Fibroblast of lung (primary cell): ENCODE results near the gene PKP3. TPM values are rescaled to one million over a fixed set of nuclear protein-coding genes. Genes with fewer than 3 reads are reported as not detected.

Experiments used
- DNase-seq, 2 donors: peaks; one replicate each; pipeline versions ENCODE4 v3.0.0 to v3.0.0-alpha.2; 2010; ENCODE audit warnings: low read depth in 2 of 2
- H2AFZ ChIP-seq: 2 replicates; pipeline ENCODE4 v1.5.1; 2012; ENCODE audit warnings: low read length, control low read depth, inconsistent platforms
- H3K27ac ChIP-seq: 2 replicates; pipeline ENCODE4 v1.5.1; 2011; ENCODE audit warnings: low read length, control low read depth; ENCODE audit not compliant: insufficient read depth
- H3K27me3 ChIP-seq: 2 replicates; pipeline ENCODE4 v1.5.1; 2011; ENCODE audit warnings: mild to moderate bottlenecking, low read length; ENCODE audit not compliant: control insufficient read depth, insufficient read depth
- H3K36me3 ChIP-seq: 2 replicates; pipeline ENCODE4 v1.5.1; 2011; ENCODE audit warnings: low read length; ENCODE audit not compliant: control insufficient read depth, insufficient read depth
- H3K4me1 ChIP-seq: 2 replicates; pipeline ENCODE4 v1.5.1; 2011; ENCODE audit warnings: low read length; ENCODE audit not compliant: control insufficient read depth, insufficient read depth; ENCODE audit errors: extremely low read depth
- H3K4me2 ChIP-seq: 2 replicates; pipeline ENCODE4 v1.5.1; 2011; ENCODE audit warnings: low read length, control low read depth; ENCODE audit not compliant: insufficient read depth; ENCODE audit errors: extremely low read depth
- H3K4me3 ChIP-seq, 4 experiments: fragments of 200-600 bp in 1 of 4; sonication (generic) in 1 of 4; replicated peaks in 1 of 4; 2 replicates each; pipeline ENCODE4 v1.5.1; 2011 to 2016; ENCODE audit warnings: low read length in 4 of 4, low read depth in 3 of 4, mild to moderate bottlenecking in 3 of 4, control low read depth in 2 of 4, inconsistent platforms in 1 of 4, mixed read lengths in 1 of 4; ENCODE audit not compliant: insufficient read depth in 1 of 4; ENCODE audit errors: control extremely low read depth in 1 of 4
- H3K79me2 ChIP-seq: 2 replicates; pipeline ENCODE4 v1.5.1; 2012; ENCODE audit warnings: mild to moderate bottlenecking, low read length, inconsistent platforms; ENCODE audit not compliant: control insufficient read depth, insufficient read depth
- H3K9ac ChIP-seq: 2 replicates; pipeline ENCODE4 v1.5.1; 2011; ENCODE audit warnings: mild to moderate bottlenecking, low read length, control low read depth; ENCODE audit not compliant: insufficient read depth
- H3K9me3 ChIP-seq: 2 replicates; pipeline ENCODE4 v1.5.1; 2012; ENCODE audit warnings: low read depth, low read length; ENCODE audit not compliant: control insufficient read depth, insufficient read depth
- H4K20me1 ChIP-seq: 2 replicates; pipeline ENCODE4 v1.5.1; 2011; ENCODE audit warnings: low read length; ENCODE audit not compliant: control insufficient read depth, insufficient read depth; ENCODE audit errors: extremely low read depth
- CTCF ChIP-seq, 2 donors: IDR thresholded peaks in 1 of 2; conservative IDR thresholded peaks in 1 of 2; 1 replicate in 1 of 2; 2 replicates in 1 of 2; pipeline ENCODE4 v1.5.1; 2011 to 2012; ENCODE audit warnings: low read length in 2 of 2, control low read depth in 1 of 2, inconsistent platforms in 1 of 2, low read depth in 1 of 2, mild to moderate bottlenecking in 1 of 2
- EZH2 ChIP-seq: IDR thresholded peaks from 2 replicates; pipeline ENCODE4 v1.5.1; 2012; ENCODE audit warnings: low read length, control low read depth, mild to moderate bottlenecking; ENCODE audit errors: missing control alignments
- polyA plus RNA-seq, 2 donors: library from polyadenylated mRNA; depleted of rRNA in 1 of 2; stranded (reverse) in 1 of 2; unstranded in 1 of 2; fragments of >200 nt; gene quantifications; 2 replicates each; pipeline ENCODE4 v1.2.1, GENCODE V29; 2011 to 2012; ENCODE audit warnings: missing spikeins in 1 of 2
- total RNA-seq: library from RNA; depleted of rRNA; stranded (reverse); fragments of >200 nt; gene quantifications from 2 replicates; pipeline ENCODE4 v1.2.1, GENCODE V29; 2014

The PKP3 gene
- total and polyA plus RNA-seq, 2 donors (not counting 1 experiment from before 2014, with no cell fraction given): 0.17 to 0.83 TPM

- Histone ChIP-seq H4K20me1 (no peaks in the 10 kb centered on the region), H3K27me3 (no peaks in the 10 kb centered on the region), H3K9ac (no peak overlapping the region), H3K4me2 (no peak overlapping the region), H3K79me2 (no peaks in the 10 kb centered on the region), H3K9me3 (no peaks in the 10 kb centered on the region), H3K4me1 (no peaks in the 10 kb centered on the region), H3K36me3 (no peaks in the 10 kb centered on the region), H2AFZ (no peak overlapping the region), H3K27ac (no peak overlapping the region), H3K4me3 (no peak overlapping the region)
- TF ChIP-seq CTCF (conservative IDR thresholded peaks at IDR 0.05 in 1 of 2, IDR thresholded peaks at IDR 0.05 in 1 of 2; ENCODE audit: low read depth in 1 of 2, low read length in 2 of 2): no peak
- no peak for TF ChIP-seq EZH2
- DNase-seq: no peak
Observed at GRCh38 chr11:377883-378500, 16.0 kb upstream of the PKP3 start.

GRCh38 chr11:379205-380094 is 14.6 kb upstream of the PKP3 start:
- H3K36me3 ChIP-seq: no peaks in the 10 kb centered on the region
- H3K9ac ChIP-seq: no peak overlapping the region
- TF ChIP-seq EZH2 (no peak), CTCF (conservative IDR thresholded peaks at IDR 0.05 in 1 of 2, IDR thresholded peaks at IDR 0.05 in 1 of 2; ENCODE audit: low read depth in 1 of 2, low read length in 2 of 2) (no peak)
- no peak for DNase-seq
- no peaks in the 10 kb centered on the region for H3K4me1 ChIP-seq
- H3K4me2 ChIP-seq: no peak overlapping the region
- no peaks in the 10 kb centered on the region for H3K79me2 ChIP-seq
- H2AFZ ChIP-seq: no peak overlapping the region
- H4K20me1 ChIP-seq: no peaks in the 10 kb centered on the region
- no peaks in the 10 kb centered on the region for H3K9me3 ChIP-seq
- H3K27me3 ChIP-seq: no peaks in the 10 kb centered on the region
- no peak overlapping the region for H3K27ac ChIP-seq
- no peak overlapping the region for H3K4me3 ChIP-seq

- no peak for TF ChIP-seq CTCF (conservative IDR thresholded peaks at IDR 0.05 in 1 of 2, IDR thresholded peaks at IDR 0.05 in 1 of 2; ENCODE audit: low read depth in 1 of 2, low read length in 2 of 2)
- TF ChIP-seq EZH2: no peak
- Histone ChIP-seq H4K20me1 (no peaks in the 10 kb centered on the region), H3K9ac (no peak overlapping the region), H3K27me3 (no peaks in the 10 kb centered on the region), H3K36me3 (no peaks in the 10 kb centered on the region), H3K4me1 (no peaks in the 10 kb centered on the region), H3K79me2 (no peaks in the 10 kb centered on the region), H3K4me2 (no peak overlapping the region), H3K9me3 (no peaks in the 10 kb centered on the region), H3K27ac (no peak overlapping the region), H2AFZ (no peak overlapping the region), H3K4me3 (no peak overlapping the region)
- DNase-seq: no peak
Observed at GRCh38 chr11:380095-380480, 13.9 kb upstream of the PKP3 start.
